GM21360 (cell line): ENCODE results near the gene STARD13.

Source experiments
- ATAC-seq: cut with Tn5 transposase; IDR thresholded peaks from one replicate; pipeline ENCODE4 v1.9.1; 2021; ENCODE audit warnings: mild to moderate bottlenecking, moderate library complexity; ENCODE audit not compliant: unreplicated experiment

The STARD13 gene

DNA sequence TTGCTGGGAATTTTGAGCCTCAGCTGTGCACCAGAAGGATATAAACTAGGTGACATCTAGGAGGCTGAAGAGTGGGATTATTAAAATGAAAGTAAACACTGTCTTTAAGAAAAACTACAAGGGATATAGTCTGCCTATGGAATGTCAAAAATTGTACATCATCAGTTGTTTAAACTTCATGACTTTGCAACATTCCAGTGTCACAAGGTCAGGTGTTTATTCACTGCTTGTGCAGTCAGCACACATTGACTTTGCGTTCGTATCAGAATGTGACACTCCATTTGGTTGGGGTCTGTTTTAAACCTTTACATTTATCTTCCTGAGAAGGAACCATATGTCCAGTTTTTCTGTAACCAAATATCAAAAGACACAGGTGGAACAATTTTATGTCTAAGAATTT is 183.7 kb downstream of the STARD13 start:
- ATAC-seq, result no peak

DNA sequence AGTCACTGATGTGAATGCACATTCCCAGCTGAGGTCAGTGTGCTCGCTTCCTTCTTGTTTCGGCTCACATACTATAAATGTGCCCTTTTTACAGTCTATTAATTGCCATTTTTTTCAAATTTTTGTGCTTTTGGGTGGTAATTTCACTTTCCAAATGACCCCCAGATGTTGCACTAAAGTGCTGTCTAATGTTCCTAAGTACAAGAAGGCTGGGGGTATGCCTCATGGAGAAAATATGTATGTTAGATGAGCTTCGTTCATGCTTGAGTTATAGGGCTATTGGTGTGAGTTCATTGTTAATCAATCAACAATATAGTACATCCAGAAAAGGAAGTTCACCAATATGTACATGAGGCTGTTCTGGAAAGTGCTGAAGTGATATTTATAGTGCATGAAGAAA is 184.7 kb downstream of the STARD13 start:
- ATAC-seq, result no peak

DNA sequence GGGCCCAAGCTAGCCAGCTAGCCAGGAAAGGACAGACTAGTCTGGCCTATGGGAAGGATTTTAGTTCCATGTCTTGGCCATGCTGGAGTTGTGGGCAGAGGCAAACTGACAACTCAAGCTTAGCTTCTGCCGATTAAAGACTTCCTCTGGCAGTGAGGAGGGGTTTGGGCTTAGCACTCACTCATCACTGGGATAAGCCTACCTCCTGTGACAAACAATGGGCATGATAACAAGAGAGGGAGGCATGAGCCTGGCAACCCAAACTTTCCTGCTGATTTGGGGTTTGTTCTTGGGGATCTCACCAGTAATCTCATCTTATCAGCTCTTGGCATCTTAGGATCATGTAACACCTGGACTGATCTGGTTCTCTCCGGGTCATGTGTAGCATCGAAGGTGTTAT is 185.7 kb downstream of the STARD13 start:
- no peak for ATAC-seq

DNA sequence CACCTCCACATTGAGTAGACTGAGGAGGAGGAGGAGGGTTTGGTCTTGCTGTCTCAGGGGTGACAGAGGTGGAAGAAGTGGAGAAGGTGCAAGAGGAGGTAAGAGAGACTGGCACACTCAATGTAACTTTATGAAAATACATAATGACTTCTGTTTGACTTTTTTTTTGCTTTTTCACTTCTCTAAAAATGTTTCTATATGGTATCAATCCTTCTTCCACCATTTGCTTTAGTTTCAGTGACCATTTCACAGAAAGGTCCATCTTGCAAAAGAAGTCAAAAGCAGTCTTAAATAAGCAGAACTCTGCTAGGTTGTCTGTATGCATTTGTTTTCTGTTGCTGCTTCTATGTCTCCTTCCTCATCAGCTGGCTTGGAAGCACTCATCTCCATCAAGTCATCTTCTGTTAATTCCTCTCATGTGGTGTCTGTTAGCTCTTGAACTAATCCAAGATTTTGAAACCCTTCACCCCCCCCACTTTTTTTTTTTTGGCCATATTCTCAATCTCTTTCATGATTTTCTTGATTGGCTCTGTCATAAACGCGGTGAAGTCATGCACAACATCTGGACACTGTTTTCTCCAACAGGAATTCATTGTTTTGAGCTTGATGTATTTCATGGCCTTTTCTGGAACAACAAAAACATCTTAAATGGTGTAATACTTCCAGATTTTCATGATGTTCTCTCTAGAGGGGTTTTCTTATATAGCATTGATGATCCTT is 188.5 kb downstream of the STARD13 start:
- ATAC-seq, result no peak

DNA sequence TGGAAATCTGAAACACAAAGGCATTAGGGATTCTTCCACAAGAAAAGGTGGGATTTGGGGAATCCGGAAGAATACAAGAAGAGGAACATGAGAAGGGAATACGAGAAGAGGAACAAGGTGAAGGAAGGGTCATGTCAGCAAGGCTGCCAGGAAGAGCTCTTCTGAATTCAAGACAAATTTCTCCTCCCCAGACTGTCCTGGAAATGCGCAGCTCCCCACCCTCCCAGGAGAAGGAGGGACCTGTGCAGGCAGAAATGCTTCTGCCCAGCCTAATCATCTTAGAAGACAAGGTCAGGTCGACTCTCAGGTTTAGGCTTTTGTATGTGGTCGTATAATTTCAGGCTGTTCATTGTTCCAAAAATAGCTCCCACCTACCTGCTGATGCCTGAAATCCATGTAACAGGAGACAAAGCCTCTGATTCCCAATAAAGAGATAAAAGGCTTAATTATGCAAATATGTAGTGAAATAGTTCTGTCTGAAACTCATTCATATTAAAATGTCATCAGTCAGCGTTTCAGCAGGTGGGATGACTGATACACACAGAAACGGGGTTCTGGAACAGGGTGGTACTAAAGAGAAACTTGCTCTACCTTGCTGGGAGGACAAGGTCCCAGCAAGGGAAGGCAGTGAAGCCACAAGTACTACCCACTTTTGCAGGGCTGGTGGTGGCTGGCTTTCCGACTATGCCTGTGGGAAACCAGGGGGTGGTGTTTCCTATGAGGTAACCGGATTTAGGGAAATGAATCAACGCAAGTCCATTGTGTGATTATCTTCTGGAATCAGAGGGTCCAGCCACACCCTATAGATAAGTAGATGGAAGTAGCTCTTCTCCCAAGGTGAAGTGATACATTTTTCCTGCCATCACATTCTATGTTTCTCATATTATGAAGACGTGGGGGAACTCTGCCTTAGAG is 193.2 kb downstream of the STARD13 start:
- ATAC-seq, result no peak

DNA sequence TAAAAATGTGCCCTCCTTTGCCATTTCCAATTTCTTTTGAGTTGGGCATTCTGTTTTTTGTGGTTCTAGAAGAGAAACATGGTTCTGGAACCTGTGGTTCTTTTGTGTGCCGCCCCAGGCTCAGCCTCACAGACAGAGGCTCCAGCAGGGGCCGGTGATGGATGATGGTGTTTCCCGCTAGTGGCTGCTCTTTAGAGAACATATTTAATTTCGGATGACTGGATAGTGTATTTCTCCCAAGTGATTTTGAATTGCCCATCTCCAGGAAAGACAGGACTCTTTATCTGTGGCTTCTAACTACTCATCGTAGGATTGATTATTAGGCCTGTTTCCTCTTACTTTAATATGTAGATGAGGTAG is 194.2 kb downstream of the STARD13 start:
- no peak for ATAC-seq

- no peak for ATAC-seq
Observed at GRCh38 chr13:33090755-33091414, 194.7 kb downstream of the STARD13 start.

DNA sequence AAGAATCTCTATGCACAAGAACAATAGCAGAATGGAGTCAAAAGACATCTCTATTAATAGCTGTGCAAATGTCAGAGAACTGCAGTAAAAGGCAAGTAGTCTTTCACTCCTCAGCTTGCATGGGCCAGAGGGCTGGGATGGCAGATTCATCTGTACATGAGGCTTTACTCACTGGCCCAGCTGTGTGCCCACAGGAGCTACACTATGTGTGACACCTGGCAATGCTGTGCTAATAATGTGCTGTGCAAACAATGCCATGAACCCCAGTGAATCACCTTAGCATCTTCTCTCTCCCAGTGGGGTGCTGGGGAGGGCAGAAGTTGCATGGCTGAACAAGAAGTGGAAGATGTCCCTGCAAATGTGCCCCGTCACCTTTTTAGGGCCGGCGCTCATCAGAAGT is 196.2 kb downstream of the STARD13 start:
- no peak for ATAC-seq

- ATAC-seq, result no peak
Observed at GRCh38 chr13:33087790-33088189, 197.8 kb downstream of the STARD13 start.

GRCh38 chr13:33087091-33087490 is 198.5 kb downstream of the STARD13 start:
- ATAC-seq, result no peak

DNA sequence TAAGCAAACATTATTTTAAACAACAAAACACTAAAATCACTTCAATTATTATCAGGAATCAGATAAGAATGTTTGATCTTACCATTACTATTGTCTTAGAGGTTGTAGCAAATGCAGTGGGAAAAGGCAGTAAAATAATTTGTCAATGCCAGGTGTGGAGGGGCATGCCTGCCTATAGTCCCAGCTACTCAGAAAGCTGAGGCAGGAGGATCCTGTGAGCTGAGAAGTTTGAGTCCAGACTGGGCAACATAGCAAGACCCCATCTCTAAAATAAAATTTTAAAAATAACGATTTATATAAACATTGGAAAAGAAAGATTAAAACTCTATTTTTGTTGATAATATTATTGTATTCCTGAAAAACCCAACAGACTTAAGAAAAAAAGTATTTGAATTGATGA is 202.5 kb downstream of the STARD13 start:
- no peak for ATAC-seq

GRCh38 chr13:33081666-33082065 is 203.9 kb downstream of the STARD13 start:
- no peak for ATAC-seq

- no peak for ATAC-seq
Observed at GRCh38 chr13:33080972-33081590, 204.5 kb downstream of the STARD13 start.

GRCh38 chr13:33079960-33080359 is 205.6 kb downstream of the STARD13 start:
- ATAC-seq, result no peak

DNA sequence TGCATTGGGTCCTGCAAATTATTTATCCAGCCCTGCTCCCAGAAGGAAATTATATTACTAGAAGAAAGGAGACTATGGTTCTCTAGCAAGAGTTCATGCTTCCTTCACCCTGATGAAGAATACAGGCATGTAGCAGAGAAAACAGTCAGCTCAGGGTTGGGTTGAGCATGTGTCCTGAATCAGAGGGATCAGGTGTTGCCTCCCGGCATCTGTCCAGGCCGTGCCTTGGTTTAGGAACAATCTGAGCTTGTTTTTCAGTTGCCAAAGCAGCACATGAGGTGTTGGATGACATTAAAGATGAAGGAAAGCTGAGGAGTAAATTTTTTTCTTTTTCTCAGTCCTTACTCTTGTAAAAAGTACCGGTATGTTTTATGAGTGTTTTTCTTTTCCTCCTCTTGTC is 207.3 kb downstream of the STARD13 start:
- no peak for ATAC-seq

DNA sequence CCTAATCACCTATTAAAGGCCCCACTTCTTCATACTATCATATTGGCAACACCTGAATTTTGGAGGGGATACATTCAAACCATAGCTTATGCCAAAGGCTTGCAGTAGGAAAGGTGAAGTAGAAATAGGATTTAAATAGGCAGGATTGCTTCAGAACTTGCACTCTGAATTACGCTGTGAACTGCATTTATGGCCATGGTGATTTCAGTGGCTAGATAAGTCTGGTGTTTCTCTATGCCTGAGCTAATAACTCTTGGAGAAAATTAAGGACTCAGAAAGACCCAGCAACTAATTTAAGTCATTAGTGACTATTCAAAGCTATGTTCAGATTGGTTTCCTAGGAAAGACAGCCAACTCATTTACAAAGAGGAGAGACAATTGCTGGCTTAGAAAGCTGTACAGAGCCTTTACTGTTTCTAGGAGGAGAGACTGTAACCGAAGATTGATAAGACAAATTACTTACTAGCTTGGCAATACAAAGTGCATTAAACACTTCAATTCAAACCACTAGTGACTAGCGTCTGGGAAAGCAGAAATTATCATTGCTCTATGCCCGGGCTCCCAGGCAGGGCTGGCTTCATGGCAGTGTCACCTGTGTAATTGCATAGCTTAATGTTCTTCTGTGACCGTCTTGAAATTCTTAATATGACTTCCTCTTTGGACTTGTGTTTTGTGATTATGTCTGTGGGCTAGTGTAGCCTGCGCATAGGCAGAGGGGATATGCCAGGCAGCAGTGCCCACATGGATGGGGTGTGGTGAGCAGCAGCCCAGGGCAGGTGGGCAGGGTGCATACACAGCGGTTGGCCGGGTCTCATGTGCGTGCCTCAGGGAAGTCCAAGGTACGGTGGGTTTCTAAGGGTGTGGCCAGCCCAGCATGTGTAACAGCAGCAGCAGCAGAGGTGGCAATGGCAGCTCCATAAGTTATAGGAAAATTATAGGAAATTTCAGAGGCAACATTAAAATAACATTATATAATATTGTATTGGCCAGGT is 209.3 kb downstream of the STARD13 start:
- no peak for ATAC-seq

- ATAC-seq, result no peak
Observed at GRCh38 chr13:33073338-33073737, 212.2 kb downstream of the STARD13 start.

DNA sequence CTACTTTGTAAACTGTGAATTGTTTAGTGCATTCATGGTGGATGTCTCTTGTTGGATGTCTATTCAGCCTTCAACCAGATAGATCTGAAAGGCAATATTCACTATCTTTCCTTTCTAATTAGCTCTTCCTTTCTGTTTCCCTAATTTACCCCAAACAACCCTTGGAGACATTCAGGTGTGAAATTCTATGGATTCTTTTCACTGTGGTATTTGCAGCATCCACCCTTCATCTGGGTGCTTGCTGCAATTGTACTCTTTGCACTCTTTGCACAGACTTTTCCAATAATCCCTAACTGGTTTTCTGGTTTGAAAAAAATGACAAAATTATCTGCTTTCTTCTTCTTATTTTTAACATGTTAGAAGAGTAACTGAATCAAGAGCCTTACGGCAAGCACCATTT is 212.8 kb downstream of the STARD13 start:
- ATAC-seq, result no peak

- no peak for ATAC-seq
Observed at GRCh38 chr13:33072282-33072681, 213.3 kb downstream of the STARD13 start.

DNA sequence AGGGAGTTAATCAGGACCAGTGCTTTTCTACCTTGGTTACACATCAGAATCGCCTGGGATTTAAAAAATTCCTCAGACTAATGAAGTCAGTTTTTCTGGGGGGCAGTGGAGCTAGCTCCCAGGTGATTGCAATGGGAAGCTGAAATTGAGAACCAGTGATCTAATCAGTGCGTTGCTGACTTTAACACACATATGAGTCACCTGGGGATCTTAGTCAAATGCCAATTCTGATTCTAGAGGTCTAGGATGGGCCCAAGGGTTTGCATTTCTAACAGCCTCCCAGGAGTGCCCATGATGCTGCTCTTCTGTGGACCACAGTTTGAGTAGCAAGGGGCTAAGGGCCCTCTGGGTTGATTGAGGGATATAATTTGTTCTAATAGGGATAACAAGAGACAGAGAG is 214.8 kb downstream of the STARD13 start:
- ATAC-seq, result no peak
